SJCRH30 (cell line): ENCODE data around the gene MAP3K14. TPM values are rescaled to one million over a fixed set of nuclear protein-coding genes. Genes with fewer than 3 reads are reported as not detected.

Experiments
- DNase-seq, 2 experiments: peaks; one replicate each; pipeline ENCODE4 v3.0.0-alpha.2; 2015 to 2020
- H3K27ac ChIP-seq: fragments of 250-450 bp; sonication (Bioruptor Pico); 2 replicates; pipeline ENCODE4 v1.5.1; 2020; ENCODE audit warnings: mild to moderate bottlenecking, moderate library complexity
- H3K27me3 ChIP-seq: fragments of 250-450 bp; sonication (Bioruptor Pico); 2 replicates; pipeline ENCODE4 v1.5.1; 2020; ENCODE audit warnings: mild to moderate bottlenecking, moderate library complexity
- H3K36me3 ChIP-seq: fragments of 250-450 bp; sonication (Bioruptor Pico); 2 replicates; pipeline ENCODE4 v1.5.1; 2020; ENCODE audit warnings: mild to moderate bottlenecking, moderate library complexity
- H3K4me1 ChIP-seq: fragments of 250-450 bp; sonication (Bioruptor Pico); 2 replicates; pipeline ENCODE4 v1.5.1; 2020; ENCODE audit warnings: mild to moderate bottlenecking, moderate library complexity
- H3K4me3 ChIP-seq: fragments of 250-450 bp; sonication (Bioruptor Pico); 2 replicates; pipeline ENCODE4 v1.5.1; 2020; ENCODE audit warnings: mild to moderate bottlenecking, moderate library complexity
- H3K9me3 ChIP-seq: fragments of 250-450 bp; sonication (Bioruptor Pico); replicated peaks from 2 replicates; pipeline ENCODE4 v1.5.1; 2020; ENCODE audit warnings: mild to moderate bottlenecking, moderate library complexity
- total RNA-seq: library from RNA; depleted of rRNA; stranded (reverse); fragments of >200 nt; shearing (Covaris generic); gene quantifications from 2 replicates; pipeline ENCODE4 v1.2.3, GENCODE V29; 2014

MAP3K14 gene
- total RNA-seq, 1 experiment from 2014 or later: 4.7 TPM

DNA sequence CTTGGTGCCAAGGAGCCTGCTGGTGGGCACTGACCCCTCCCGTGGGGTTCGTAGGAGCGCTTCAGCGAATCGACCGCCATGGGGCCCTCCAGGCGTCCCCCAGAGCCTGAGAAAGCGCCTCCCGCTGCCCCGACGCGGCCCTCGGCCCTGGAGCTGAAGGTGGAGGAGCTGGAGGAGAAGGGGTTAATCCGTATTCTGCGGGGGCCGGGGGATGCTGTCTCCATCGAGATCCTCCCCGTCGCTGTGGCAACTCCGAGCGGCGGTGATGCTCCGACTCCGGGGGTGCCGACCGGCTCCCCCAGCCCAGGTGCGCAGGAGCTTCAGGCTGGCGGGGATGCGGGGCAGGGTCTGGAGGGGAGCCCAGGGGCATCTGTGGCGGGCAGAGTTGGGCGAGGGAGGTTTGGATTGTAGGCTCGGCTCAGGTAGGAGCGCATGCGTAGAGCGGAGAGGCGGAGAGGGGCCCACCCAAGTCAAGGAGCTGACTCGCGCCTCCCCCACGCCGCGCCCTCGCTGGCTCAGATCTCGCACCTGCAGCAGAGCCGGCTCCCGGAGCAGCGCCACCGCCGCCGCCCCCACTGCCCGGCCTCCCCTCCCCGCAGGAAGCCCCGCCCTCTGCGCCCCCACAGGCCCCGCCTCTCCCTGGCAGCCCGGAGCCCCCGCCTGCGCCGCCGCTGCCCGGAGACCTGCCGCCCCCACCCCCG, 75.3 kb downstream of the MAP3K14 start:
- H3K27me3 ChIP-seq: no peaks in the 10 kb centered on the region
- H3K27ac ChIP-seq: no peak overlapping the region
- DNase-seq: no peak
- no peaks in the 10 kb centered on the region for H3K36me3 ChIP-seq
- H3K9me3 ChIP-seq: no peaks in the 10 kb centered on the region
- no peak overlapping the region for H3K4me3 ChIP-seq
- no peaks in the 10 kb centered on the region for H3K4me1 ChIP-seq

DNA sequence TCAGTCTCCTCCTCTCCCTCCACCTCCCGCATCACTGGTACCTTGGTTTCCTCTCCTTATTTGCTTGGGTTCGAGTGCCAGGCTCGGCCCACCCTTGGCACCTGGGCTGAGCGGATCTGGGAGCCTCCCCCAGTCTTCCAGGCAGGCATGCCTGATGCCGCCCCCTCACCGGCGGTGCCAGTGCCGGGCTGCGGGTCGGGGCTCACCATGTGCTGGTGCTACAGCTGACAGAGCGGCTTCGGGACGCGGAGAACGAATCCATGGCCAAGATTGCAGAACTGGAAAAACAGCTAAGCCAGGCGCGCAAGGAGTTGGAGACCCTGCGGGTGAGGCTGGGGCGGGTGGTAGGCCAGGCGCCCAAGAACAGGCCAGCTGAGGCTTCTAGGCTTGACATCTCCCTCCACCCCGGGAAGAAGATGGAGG, 75.9 kb downstream of the MAP3K14 start:
- Histone ChIP-seq H3K4me3 (no peak overlapping the region), H3K27me3 (no peaks in the 10 kb centered on the region), H3K27ac (no peak overlapping the region), H3K36me3 (no peaks in the 10 kb centered on the region), H3K4me1 (no peaks in the 10 kb centered on the region), H3K9me3 (no peaks in the 10 kb centered on the region)
- no peak for DNase-seq

- DNase-seq: no peak
- no peak overlapping the region for H3K27ac ChIP-seq
- H3K27me3 ChIP-seq: no peaks in the 10 kb centered on the region
- no peaks in the 10 kb centered on the region for H3K36me3 ChIP-seq
- H3K4me1 ChIP-seq: no peaks in the 10 kb centered on the region
- no peaks in the 10 kb centered on the region for H3K9me3 ChIP-seq
- no peak overlapping the region for H3K4me3 ChIP-seq
Measured at GRCh38 chr17:45238155-45238774, 78.6 kb downstream of the MAP3K14 start.

DNA sequence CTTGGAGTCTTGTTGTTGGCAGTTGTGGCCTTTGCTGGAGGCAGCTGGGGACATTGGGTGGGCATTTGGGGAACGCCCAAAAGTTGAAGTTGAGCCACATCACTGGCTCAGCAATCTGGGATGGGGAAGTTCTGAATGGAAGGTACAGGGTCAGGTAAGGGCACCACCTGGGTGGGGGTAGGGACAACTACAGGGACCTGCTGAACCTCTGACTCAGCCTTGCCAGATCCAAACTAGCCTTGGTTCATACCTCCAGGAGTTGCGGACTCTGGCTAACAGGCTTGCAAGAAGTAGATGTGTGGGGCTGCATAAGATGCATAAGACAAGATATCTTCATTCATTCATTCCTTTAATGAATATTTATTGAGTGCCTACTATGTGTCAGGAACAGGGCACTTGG, 79.1 kb downstream of the MAP3K14 start:
- Histone ChIP-seq H3K27me3 (no peaks in the 10 kb centered on the region), H3K9me3 (no peaks in the 10 kb centered on the region), H3K27ac (no peak overlapping the region), H3K4me3 (no peak overlapping the region), H3K4me1 (no peaks in the 10 kb centered on the region), H3K36me3 (no peaks in the 10 kb centered on the region)
- DNase-seq: no peak

GRCh38 chr17:45236282-45236606, 80.6 kb downstream of the MAP3K14 start:
- peaks cover 2% of the 10 kb centered on the region for H3K4me1 ChIP-seq
- H3K27ac ChIP-seq: no peak overlapping the region
- no peaks in the 10 kb centered on the region for H3K9me3 ChIP-seq
- H3K27me3 ChIP-seq: no peaks in the 10 kb centered on the region
- no peak for DNase-seq
- no peak overlapping the region for H3K4me3 ChIP-seq
- H3K36me3 ChIP-seq: no peaks in the 10 kb centered on the region

GRCh38 chr17:45235416-45236281, 81.2 kb downstream of the MAP3K14 start:
- Histone ChIP-seq H3K9me3 (no peaks in the 10 kb centered on the region), H3K27ac (no peak overlapping the region), H3K4me1 (peaks cover 6% of the 10 kb centered on the region), H3K4me3 (no peak overlapping the region), H3K27me3 (no peaks in the 10 kb centered on the region), H3K36me3 (no peaks in the 10 kb centered on the region)
- DNase-seq: peak; percentile 70 to 87

GRCh38 chr17:45234641-45235415, 82.0 kb downstream of the MAP3K14 start:
- Histone ChIP-seq H3K27ac (no peak overlapping the region), H3K4me1 (peaks cover 6% of the 10 kb centered on the region), H3K36me3 (no peaks in the 10 kb centered on the region), H3K9me3 (no peaks in the 10 kb centered on the region), H3K4me3 (no peak overlapping the region), H3K27me3 (no peaks in the 10 kb centered on the region)
- DNase-seq: peak; percentile 58 to 62

DNA sequence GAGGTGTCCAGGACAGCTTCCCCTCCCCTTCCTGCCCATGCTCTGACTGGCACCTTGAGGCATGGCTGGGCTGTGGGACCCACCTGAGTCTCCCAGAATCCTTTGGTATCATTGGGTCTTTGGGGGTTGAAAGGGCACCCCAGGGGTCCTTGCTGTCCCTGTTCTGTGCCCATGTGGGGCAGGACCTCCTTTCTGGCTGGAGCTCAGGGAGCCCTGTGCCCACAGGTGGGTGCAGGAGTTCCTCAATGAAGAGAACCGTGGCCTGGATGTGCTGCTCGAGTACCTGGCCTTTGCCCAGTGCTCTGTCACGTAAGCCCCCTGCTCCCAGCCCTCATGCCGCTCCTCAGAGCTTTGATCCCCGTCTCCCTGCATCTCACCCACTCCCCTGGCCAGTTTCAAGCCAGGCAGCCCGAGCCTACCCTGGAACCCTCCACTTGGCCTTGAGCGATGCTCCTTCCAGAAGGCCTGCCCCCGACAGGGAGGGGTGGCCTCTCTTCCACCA, 83.3 kb downstream of the MAP3K14 start:
- H3K4me1 ChIP-seq: peaks cover 19% of the 10 kb centered on the region
- H3K4me3 ChIP-seq: no peak overlapping the region

DNA sequence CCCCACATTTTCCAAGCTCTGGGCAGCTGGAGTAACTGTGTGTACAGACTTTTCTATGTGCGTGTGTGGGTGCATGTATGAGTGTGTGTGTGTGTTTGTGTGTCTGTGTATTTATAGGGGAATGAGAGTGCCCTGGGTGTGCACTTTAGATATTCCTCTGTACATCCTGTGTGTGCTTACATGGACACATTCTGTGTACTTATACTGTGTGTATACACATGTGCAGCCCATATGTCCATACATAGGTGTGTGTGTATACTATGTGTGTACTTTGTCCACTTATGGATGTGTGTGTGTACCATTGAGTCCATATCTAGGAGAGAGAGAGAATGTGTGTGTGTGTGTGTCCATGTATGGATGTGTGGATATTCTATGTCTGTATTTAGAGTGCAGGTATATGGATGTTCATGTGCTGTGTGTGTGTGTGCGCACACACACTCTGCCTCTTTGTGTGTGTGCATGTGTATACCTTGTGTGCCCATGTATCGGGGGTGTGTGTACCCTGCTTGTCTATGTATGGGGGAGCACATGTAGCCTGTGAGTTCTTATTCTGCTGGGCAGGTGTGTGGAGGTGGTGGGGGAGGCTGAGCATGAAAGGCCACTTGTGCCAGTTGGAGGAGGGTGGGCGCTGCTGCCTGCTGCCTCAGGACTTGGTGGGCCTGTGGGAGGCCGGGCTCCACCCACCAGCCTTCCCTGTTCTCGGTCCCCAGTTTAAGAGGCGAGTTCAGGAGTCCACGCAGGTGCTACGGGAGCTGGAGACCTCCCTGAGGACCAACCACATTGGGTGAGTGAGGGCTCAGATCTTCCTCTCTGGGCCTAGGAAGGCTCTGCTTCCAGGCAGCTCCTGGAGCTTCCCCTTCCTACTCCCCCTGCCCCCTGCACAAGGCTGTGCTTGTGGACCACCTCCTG, 84.1 kb downstream of the MAP3K14 start:
- no peak overlapping the region for H3K4me3 ChIP-seq
- no peak for DNase-seq
- no peak overlapping the region for H3K27ac ChIP-seq
- H3K9me3 ChIP-seq: no peaks in the 10 kb centered on the region
- no peaks in the 10 kb centered on the region for H3K36me3 ChIP-seq
- no peaks in the 10 kb centered on the region for H3K27me3 ChIP-seq
- peaks cover 26% of the 10 kb centered on the region for H3K4me1 ChIP-seq

More for the DNA sequence above, 83.3 kb downstream of the MAP3K14 start:
- no peaks in the 10 kb centered on the region for H3K9me3 ChIP-seq
- no peaks in the 10 kb centered on the region for H3K36me3 ChIP-seq
- no peaks in the 10 kb centered on the region for H3K27me3 ChIP-seq
- DNase-seq: no peak
- H3K27ac ChIP-seq: no peak overlapping the region

- Histone ChIP-seq H3K9me3 (no peaks in the 10 kb centered on the region), H3K27ac (no peak overlapping the region), H3K27me3 (no peaks in the 10 kb centered on the region), H3K36me3 (no peaks in the 10 kb centered on the region), H3K4me3 (no peak overlapping the region), H3K4me1 (peaks cover 26% of the 10 kb centered on the region)
- DNase-seq: peak; percentile 46 to 49
Measured at GRCh38 chr17:45231481-45232116, 85.2 kb downstream of the MAP3K14 start.

- H3K4me1 ChIP-seq: peaks cover 31% of the 10 kb centered on the region
- DNase-seq: peak; percentile 67 to 68
Measured at GRCh38 chr17:45230787-45231480, 85.9 kb downstream of the MAP3K14 start.

GRCh38 chr17:45230410-45230786, 86.4 kb downstream of the MAP3K14 start:
- Histone ChIP-seq H3K4me3 (no peak overlapping the region), H3K9me3 (no peaks in the 10 kb centered on the region), H3K27me3 (no peaks in the 10 kb centered on the region), H3K4me1 (peaks cover 36% of the 10 kb centered on the region), H3K36me3 (no peaks in the 10 kb centered on the region), H3K27ac (no peak overlapping the region)
- no peak for DNase-seq

More at GRCh38 chr17:45230787-45231480, 85.9 kb downstream of the MAP3K14 start:
- Histone ChIP-seq H3K36me3 (no peaks in the 10 kb centered on the region), H3K27ac (no peak overlapping the region), H3K4me3 (no peak overlapping the region), H3K9me3 (no peaks in the 10 kb centered on the region), H3K27me3 (no peaks in the 10 kb centered on the region)
